Body of pancreas (tissue), 4 donors: ENCODE measurements around the gene PPP1R15B. TPM values are rescaled to one million over a fixed set of nuclear protein-coding genes. Genes with fewer than 3 reads are reported as not detected.

ENCODE experiments used
- ATAC-seq: fragments of 150-250 bp; one replicate; pipeline ENCODE4 v1.9.1; 2016
- DNase-seq, 4 donors: peaks; one replicate each; pipeline ENCODE4 v3.0.0-alpha.2; 2019
- H3K27ac ChIP-seq, 4 donors: fragments of 200-600 bp; sonication (generic); 1 replicate in 3 of 4; 2 replicates in 1 of 4; pipeline versions ENCODE4 v1.5.1 to v1.6.1; 2016 to 2019; ENCODE audit warnings: mild to moderate bottlenecking in 1 of 4, mixed read lengths in 1 of 4, moderate library complexity in 1 of 4
- H3K27me3 ChIP-seq, 2 donors: fragments of 200-600 bp; sonication (generic); one replicate each; pipeline ENCODE4 v1.6.0; 2016; ENCODE audit warnings: mild to moderate bottlenecking in 1 of 2
- H3K36me3 ChIP-seq, 2 donors: fragments of 200-600 bp; sonication (generic); replicated peaks in 1 of 2; 2 replicates each; pipeline ENCODE4 v1.5.1; 2016; ENCODE audit warnings: low read depth in 2 of 2; ENCODE audit not compliant: insufficient read depth in 1 of 2
- H3K4me1 ChIP-seq: fragments of 200-600 bp; sonication (generic); one replicate; pipeline ENCODE4 v1.6.0; 2016
- H3K4me3 ChIP-seq, 2 donors: fragments of 200-600 bp; sonication (generic); 1 replicate in 1 of 2; 2 replicates in 1 of 2; pipeline ENCODE4 v1.5.1; 2016 to 2019
- H3K9me3 ChIP-seq, 3 donors: fragments of 200-600 bp; sonication (generic); 1 replicate in 2 of 3; 2 replicates in 1 of 3; pipeline ENCODE4 v1.5.1; 2016
- CTCF ChIP-seq, 7 experiments: fragments of 450-650 bp in 4 of 7; fragments of 200-600 bp in 3 of 7; sonication (generic) in 3 of 7; IDR thresholded peaks; one replicate each; pipeline ENCODE4 v1.5.1; 2016 to 2019; ENCODE audit warnings: antibody characterized with exemption in 7 of 7
- POLR2A ChIP-seq, 3 donors: fragments of 450-650 bp; IDR thresholded peaks; one replicate each; pipeline ENCODE4 v1.6.1; 2016; ENCODE audit warnings: antibody characterized with exemption in 3 of 3, mild to moderate bottlenecking in 2 of 3
- WGBS, 2 donors: methylation state at CpG; one replicate each; pipeline ENCODE4 v1.1.5; 2017; 5-methylcytosine and 5-hydroxymethylcytosine counted together
- intact Hi-C: fragments of 100-400 bp; cut with DNase I; formaldehyde crosslinking; loops from one replicate; pipeline ENCODE4 v1.15.1; 2023
- total RNA-seq, 2 donors: library from RNA; depleted of rRNA; stranded (reverse); fragments of >200 nt; gene quantifications; one replicate each; pipeline ENCODE4 v1.1.0, GENCODE V29; 2016

PPP1R15B gene
- total RNA-seq, 2 donors from 2014 or later: 32.9 to 34.3 TPM

GRCh38 chr1:204376919-204377799 is 34.5 kb downstream of the PPP1R15B start:
- WGBS, 2 donors: 17 to 22% methylated on average over 24 to 28 of the region's 28 CpGs
- intact Hi-C loops: no loop called here
- TF ChIP-seq POLR2A (IDR thresholded peaks at IDR 0.05): no peak
- no peak for TF ChIP-seq CTCF (IDR thresholded peaks at IDR 0.05)
- H3K27me3 ChIP-seq: no peaks in the 10 kb centered on the region
- H3K4me3 ChIP-seq: peak overlapping the region; percentile 6 to 20
- H3K36me3 ChIP-seq: no peaks in the 10 kb centered on the region
- ATAC-seq: peak; percentile 96
- H3K4me1 ChIP-seq: peaks cover 33% of the 10 kb centered on the region
- peak; percentile 92 to 95 (median 93) for DNase-seq
- no peaks in the 10 kb centered on the region for H3K9me3 ChIP-seq
- peak overlapping the region; percentile 43 to 82 (median 70) for H3K27ac ChIP-seq

- intact Hi-C loops: no loop called here
- ATAC-seq: no peak
- no peak for DNase-seq
- TF ChIP-seq CTCF (IDR thresholded peaks at IDR 0.05) (no peak), POLR2A (IDR thresholded peaks at IDR 0.05) (no peak)
- Histone ChIP-seq H3K27ac (peak overlapping the region; percentile 43 to 82 (median 70)), H3K4me1 (peaks cover 32% of the 10 kb centered on the region), H3K36me3 (no peaks in the 10 kb centered on the region), H3K9me3 (no peaks in the 10 kb centered on the region), H3K4me3 (no peak overlapping the region), H3K27me3 (no peaks in the 10 kb centered on the region)
- 46 to 69% methylated on average over 6 of the region's 6 CpGs for WGBS, 2 donors
These were observed 35.2 kb downstream of the PPP1R15B start for GRCh38 chr1:204376465-204376864.

- ATAC-seq (no peak), DNase-seq (no peak)
- intact Hi-C loops: no loop called here
- Histone ChIP-seq H3K36me3 (no peaks in the 10 kb centered on the region), H3K27me3 (no peaks in the 10 kb centered on the region), H3K27ac (no peak overlapping the region), H3K9me3 (no peaks in the 10 kb centered on the region), H3K4me1 (peaks cover 26% of the 10 kb centered on the region), H3K4me3 (no peak overlapping the region)
- WGBS, 2 donors: 80 to 83% methylated on average over 4 of the region's 4 CpGs
- TF ChIP-seq CTCF (IDR thresholded peaks at IDR 0.05) (no peak), POLR2A (IDR thresholded peaks at IDR 0.05) (no peak)
These were observed 37.7 kb downstream of the PPP1R15B start for GRCh38 chr1:204373911-204374310.

- intact Hi-C loops: no loop called here
These were observed 41.4 kb downstream of the PPP1R15B start for GRCh38 chr1:204370176-204370575.

More at GRCh38 chr1:204370176-204370575, 41.4 kb downstream of the PPP1R15B start:
- ATAC-seq: no peak
- 70 to 74% methylated on average over 10 of the region's 10 CpGs for WGBS, 2 donors
- Histone ChIP-seq H3K9me3 (no peaks in the 10 kb centered on the region), H3K27ac (no peak overlapping the region), H3K27me3 (no peaks in the 10 kb centered on the region), H3K36me3 (no peaks in the 10 kb centered on the region), H3K4me3 (no peak overlapping the region), H3K4me1 (no peaks in the 10 kb centered on the region)
- no peak for DNase-seq
- no peak for TF ChIP-seq CTCF (IDR thresholded peaks at IDR 0.05)
- TF ChIP-seq POLR2A (IDR thresholded peaks at IDR 0.05): no peak
